WTC11 (cell line): ENCODE results near the gene SYT1. TPM values are rescaled to one million over a fixed set of nuclear protein-coding genes. Genes with fewer than 3 reads are reported as not detected.

ENCODE experiments used
- ATAC-seq: fragments of 200-7000 bp; cut with Tn5 transposase; 2 replicates; pipeline ENCODE4 v1.10.0; 2021; ENCODE audit warnings: mild to moderate bottlenecking, moderate library complexity
- CTCF ChIA-PET: fragments of 300-600 bp; sonication (Branson Sonifier 250); formaldehyde crosslinking; loops from one replicate; lab custom pipeline; 2021; ENCODE audit warnings: antibody characterized with exemption; lab: Charles Lee
- POLR2A ChIA-PET: fragments of 350-600 bp; sonication (Branson Sonifier 250); formaldehyde crosslinking; loops from one replicate; lab custom pipeline; 2021; ENCODE audit warnings: antibody characterized with exemption; lab: Charles Lee
- DNase-seq: peaks from one replicate; pipeline ENCODE4 v3.0.0; 2021; ENCODE audit warnings: low spot score
- H3K27ac Mint-ChIP-seq: 2 replicates; pipeline ENCODE4 v1.8.0; 2021; ENCODE audit warnings: mixed read lengths
- H3K27me3 Mint-ChIP-seq: 2 replicates; pipeline ENCODE4 v1.8.0; 2021; ENCODE audit warnings: low read depth, mild to moderate bottlenecking, moderate library complexity, mixed read lengths
- H3K36me3 Mint-ChIP-seq: 2 replicates; pipeline ENCODE4 v1.8.0; 2021; ENCODE audit warnings: mixed read lengths
- H3K4me1 Mint-ChIP-seq: 2 replicates; pipeline ENCODE4 v1.8.0; 2022; ENCODE audit warnings: mixed read lengths
- H3K4me3 Mint-ChIP-seq: 2 replicates; pipeline ENCODE4 v1.8.0; 2021; ENCODE audit warnings: mild to moderate bottlenecking, moderate library complexity, mixed read lengths
- H3K9me3 Mint-ChIP-seq: 2 replicates; pipeline ENCODE4 v1.8.0; 2021; ENCODE audit warnings: mixed read lengths
- CBFB ChIP-seq: sonication (generic); formaldehyde crosslinking; IDR thresholded peaks from 2 replicates; pipeline ENCODE4 v1.8.1; 2022; ENCODE audit warnings: mild to moderate bottlenecking, low read depth, missing genetic modification reagents
- ELF4 ChIP-seq: sonication (generic); formaldehyde crosslinking; IDR thresholded peaks from 2 replicates; pipeline ENCODE4 v1.8.1; 2022; ENCODE audit warnings: low read depth, mild to moderate bottlenecking, moderate library complexity, missing genetic modification reagents
- EMX1 ChIP-seq: fragments of 250-450 bp; sonication (Bioruptor Pico); IDR thresholded peaks from 2 replicates; pipeline ENCODE4 v1.8.0; 2021; ENCODE audit warnings: mild to moderate bottlenecking
- GTF2I ChIP-seq: fragments of 250-450 bp; sonication (Bioruptor Pico); conservative IDR thresholded peaks from 2 replicates; pipeline ENCODE4 v1.4.0; 2021; ENCODE audit warnings: mild to moderate bottlenecking
- HMGA2 ChIP-seq: fragments of 250-450 bp; sonication (Bioruptor Pico); IDR thresholded peaks from 2 replicates; pipeline ENCODE4 v1.4.0; 2021; ENCODE audit warnings: mild to moderate bottlenecking, moderate library complexity
- JUN ChIP-seq: sonication (generic); formaldehyde crosslinking; IDR thresholded peaks from 2 replicates; pipeline ENCODE4 v1.8.0; 2023; ENCODE audit warnings: mild to moderate bottlenecking, missing genetic modification reagents
- NR2C2 ChIP-seq: sonication (generic); formaldehyde crosslinking; IDR thresholded peaks from 2 replicates; pipeline ENCODE4 v1.8.0; 2022; ENCODE audit warnings: mild to moderate bottlenecking, missing genetic modification reagents
- ZNF416 ChIP-seq: fragments of 250-450 bp; sonication (Bioruptor Pico); IDR thresholded peaks from 2 replicates; pipeline ENCODE4 v1.9.0; 2021; ENCODE audit warnings: mild to moderate bottlenecking, inconsistent platforms
- total RNA-seq: library from RNA; stranded (reverse); gene quantifications from 3 replicates; pipeline ENCODE4 v1.2.3, GENCODE V29; 2021
- TF ChIP-seq, protein P1 (sequence below): sonication (generic); formaldehyde crosslinking; IDR thresholded peaks from 2 replicates; pipeline ENCODE4 v1.8.1; 2023; ENCODE audit warnings: mild to moderate bottlenecking, missing genetic modification reagents
- TF ChIP-seq, protein P2 (sequence below): sonication (generic); formaldehyde crosslinking; IDR thresholded peaks from 2 replicates; pipeline ENCODE4 v1.8.1; 2023; ENCODE audit warnings: mild to moderate bottlenecking, moderate library complexity, missing genetic modification reagents
- TF ChIP-seq, protein P3 (sequence below): sonication (generic); formaldehyde crosslinking; IDR thresholded peaks from 2 replicates; pipeline ENCODE4 v1.8.1; 2022; ENCODE audit warnings: mild to moderate bottlenecking, missing genetic modification reagents, moderate library complexity, borderline replicate concordance
- TF ChIP-seq, protein P4 (sequence below): sonication (generic); formaldehyde crosslinking; conservative IDR thresholded peaks from 2 replicates; pipeline ENCODE4 v1.8.1; 2023; ENCODE audit warnings: mild to moderate bottlenecking, low read depth, missing genetic modification reagents, moderate library complexity
- TF ChIP-seq, protein P5 (sequence below): sonication (generic); formaldehyde crosslinking; IDR thresholded peaks from 2 replicates; pipeline ENCODE4 v1.8.1; 2023; ENCODE audit warnings: mild to moderate bottlenecking, missing genetic modification reagents, moderate library complexity
- TF ChIP-seq, protein P6 (sequence below): fragments of 250-450 bp; sonication (Bioruptor Pico); IDR thresholded peaks from 2 replicates; pipeline ENCODE4 v1.9.0; 2021; ENCODE audit warnings: mild to moderate bottlenecking

The SYT1 gene
- total RNA-seq, 1 experiment from 2014 or later = 45.2 TPM

DNA sequence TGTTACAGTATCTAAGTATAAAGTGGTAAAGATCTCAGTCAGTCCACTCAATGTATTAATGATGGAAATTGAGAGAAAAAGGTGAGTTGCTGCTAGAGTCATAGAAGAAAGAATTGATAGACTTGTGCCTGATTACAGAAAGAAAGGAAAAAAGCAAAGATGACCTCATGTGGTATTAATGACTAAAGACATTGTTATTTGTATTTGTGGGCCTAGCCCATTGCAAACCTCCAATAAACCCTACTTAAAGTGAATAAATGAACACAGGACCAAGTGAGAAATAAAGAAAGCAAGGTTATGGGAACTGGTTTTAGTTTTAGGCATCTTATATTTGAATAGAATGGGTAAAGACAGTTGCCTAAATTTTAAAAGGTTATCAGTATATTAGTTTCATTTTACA lies 105.5 kb downstream of the SYT1 start (continued):
- TF ChIP-seq, protein P1, sequence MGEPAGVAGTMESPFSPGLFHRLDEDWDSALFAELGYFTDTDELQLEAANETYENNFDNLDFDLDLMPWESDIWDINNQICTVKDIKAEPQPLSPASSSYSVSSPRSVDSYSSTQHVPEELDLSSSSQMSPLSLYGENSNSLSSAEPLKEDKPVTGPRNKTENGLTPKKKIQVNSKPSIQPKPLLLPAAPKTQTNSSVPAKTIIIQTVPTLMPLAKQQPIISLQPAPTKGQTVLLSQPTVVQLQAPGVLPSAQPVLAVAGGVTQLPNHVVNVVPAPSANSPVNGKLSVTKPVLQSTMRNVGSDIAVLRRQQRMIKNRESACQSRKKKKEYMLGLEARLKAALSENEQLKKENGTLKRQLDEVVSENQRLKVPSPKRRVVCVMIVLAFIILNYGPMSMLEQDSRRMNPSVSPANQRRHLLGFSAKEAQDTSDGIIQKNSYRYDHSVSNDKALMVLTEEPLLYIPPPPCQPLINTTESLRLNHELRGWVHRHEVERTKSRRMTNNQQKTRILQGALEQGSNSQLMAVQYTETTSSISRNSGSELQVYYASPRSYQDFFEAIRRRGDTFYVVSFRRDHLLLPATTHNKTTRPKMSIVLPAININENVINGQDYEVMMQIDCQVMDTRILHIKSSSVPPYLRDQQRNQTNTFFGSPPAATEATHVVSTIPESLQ (CRISPR knock-in tag) = no peak
- TF ChIP-seq, protein P2, sequence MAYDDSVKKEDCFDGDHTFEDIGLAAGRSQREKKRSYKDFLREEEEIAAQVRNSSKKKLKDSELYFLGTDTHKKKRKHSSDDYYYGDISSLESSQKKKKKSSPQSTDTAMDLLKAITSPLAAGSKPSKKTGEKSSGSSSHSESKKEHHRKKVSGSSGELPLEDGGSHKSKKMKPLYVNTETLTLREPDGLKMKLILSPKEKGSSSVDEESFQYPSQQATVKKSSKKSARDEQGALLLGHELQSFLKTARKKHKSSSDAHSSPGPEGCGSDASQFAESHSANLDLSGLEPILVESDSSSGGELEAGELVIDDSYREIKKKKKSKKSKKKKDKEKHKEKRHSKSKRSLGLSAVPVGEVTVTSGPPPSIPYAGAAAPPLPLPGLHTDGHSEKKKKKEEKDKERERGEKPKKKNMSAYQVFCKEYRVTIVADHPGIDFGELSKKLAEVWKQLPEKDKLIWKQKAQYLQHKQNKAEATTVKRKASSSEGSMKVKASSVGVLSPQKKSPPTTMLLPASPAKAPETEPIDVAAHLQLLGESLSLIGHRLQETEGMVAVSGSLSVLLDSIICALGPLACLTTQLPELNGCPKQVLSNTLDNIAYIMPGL (CRISPR knock-in tag) = no peak
- no peak for TF ChIP-seq JUN (CRISPR knock-in tag)
- no peak for TF ChIP-seq NR2C2
- TF ChIP-seq, protein P3, sequence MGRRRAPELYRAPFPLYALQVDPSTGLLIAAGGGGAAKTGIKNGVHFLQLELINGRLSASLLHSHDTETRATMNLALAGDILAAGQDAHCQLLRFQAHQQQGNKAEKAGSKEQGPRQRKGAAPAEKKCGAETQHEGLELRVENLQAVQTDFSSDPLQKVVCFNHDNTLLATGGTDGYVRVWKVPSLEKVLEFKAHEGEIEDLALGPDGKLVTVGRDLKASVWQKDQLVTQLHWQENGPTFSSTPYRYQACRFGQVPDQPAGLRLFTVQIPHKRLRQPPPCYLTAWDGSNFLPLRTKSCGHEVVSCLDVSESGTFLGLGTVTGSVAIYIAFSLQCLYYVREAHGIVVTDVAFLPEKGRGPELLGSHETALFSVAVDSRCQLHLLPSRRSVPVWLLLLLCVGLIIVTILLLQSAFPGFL (CRISPR knock-in tag) = no peak
- TF ChIP-seq, protein P4, sequence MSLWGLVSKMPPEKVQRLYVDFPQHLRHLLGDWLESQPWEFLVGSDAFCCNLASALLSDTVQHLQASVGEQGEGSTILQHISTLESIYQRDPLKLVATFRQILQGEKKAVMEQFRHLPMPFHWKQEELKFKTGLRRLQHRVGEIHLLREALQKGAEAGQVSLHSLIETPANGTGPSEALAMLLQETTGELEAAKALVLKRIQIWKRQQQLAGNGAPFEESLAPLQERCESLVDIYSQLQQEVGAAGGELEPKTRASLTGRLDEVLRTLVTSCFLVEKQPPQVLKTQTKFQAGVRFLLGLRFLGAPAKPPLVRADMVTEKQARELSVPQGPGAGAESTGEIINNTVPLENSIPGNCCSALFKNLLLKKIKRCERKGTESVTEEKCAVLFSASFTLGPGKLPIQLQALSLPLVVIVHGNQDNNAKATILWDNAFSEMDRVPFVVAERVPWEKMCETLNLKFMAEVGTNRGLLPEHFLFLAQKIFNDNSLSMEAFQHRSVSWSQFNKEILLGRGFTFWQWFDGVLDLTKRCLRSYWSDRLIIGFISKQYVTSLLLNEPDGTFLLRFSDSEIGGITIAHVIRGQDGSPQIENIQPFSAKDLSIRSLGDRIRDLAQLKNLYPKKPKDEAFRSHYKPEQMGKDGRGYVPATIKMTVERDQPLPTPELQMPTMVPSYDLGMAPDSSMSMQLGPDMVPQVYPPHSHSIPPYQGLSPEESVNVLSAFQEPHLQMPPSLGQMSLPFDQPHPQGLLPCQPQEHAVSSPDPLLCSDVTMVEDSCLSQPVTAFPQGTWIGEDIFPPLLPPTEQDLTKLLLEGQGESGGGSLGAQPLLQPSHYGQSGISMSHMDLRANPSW = no peak
- TF ChIP-seq GTF2I (CRISPR knock-in tag) = no peak
- TF ChIP-seq, protein P5, sequence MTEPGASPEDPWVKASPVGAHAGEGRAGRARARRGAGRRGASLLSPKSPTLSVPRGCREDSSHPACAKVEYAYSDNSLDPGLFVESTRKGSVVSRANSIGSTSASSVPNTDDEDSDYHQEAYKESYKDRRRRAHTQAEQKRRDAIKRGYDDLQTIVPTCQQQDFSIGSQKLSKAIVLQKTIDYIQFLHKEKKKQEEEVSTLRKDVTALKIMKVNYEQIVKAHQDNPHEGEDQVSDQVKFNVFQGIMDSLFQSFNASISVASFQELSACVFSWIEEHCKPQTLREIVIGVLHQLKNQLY (CRISPR knock-in tag) = no peak
- no peak for TF ChIP-seq HMGA2
- TF ChIP-seq, protein P6, sequence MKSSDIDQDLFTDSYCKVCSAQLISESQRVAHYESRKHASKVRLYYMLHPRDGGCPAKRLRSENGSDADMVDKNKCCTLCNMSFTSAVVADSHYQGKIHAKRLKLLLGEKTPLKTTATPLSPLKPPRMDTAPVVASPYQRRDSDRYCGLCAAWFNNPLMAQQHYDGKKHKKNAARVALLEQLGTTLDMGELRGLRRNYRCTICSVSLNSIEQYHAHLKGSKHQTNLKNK (CRISPR knock-in tag) = no peak
- TF ChIP-seq ZNF416 (CRISPR knock-in tag) = no peak
- TF ChIP-seq ELF4 = no peak

DNA sequence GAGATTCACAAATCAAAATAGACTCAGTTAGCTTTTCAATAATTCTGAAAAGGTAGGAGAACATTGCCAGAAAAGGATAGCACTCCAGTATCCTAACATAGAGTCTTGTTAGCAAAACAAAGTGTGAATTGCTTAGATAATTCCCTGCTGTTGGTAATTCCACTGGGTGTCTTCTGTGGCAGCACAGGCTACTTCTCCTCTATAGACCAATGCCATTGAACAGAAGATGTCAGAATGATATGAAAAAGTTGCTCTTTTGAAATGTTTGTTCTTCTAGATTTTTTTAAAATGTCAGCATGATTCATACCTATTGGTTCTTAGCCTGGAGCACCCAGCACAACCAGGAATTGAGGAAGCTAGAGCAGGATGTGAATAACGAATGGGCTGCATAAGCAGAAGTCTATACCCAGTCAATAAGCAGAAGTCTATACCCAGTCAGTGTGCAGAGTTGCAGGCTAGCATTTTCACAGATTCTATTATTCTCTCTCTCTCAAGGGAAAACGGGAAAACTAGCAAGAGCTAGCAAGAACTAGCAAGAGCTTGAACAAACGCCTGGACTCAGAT lies 112.8 kb downstream of the SYT1 start:
- Mint-ChIP-seq H3K9me3 (no peaks in the 10 kb centered on the region), H3K27me3 (no peaks in the 10 kb centered on the region), H3K4me3 (no peak overlapping the region), H3K4me1 (no peaks in the 10 kb centered on the region), H3K27ac (no peak overlapping the region), H3K36me3 (peaks cover 18% of the 10 kb centered on the region)
- ChIA-PET CTCF (no interaction called here), POLR2A (no interaction called here)
- DNase-seq (no peak), ATAC-seq (no peak)
- no peak for TF ChIP-seq CBFB
- no peak for TF ChIP-seq EMX1
- TF ChIP-seq, protein P6 (CRISPR knock-in tag) = no peak
